Measurements from ENCODE around the gene METTL4.

Gene METTL4

GRCh38 chr18:2515171-2515787, 56.0 kb downstream of the METTL4 start:
- no peak for DNase-seq

- DNase-seq, result no peak
These were observed 57.7 kb downstream of the METTL4 start for GRCh38 chr18:2513616-2514015.

GRCh38 chr18:2512059-2512458, 59.2 kb downstream of the METTL4 start:
- no peak for DNase-seq

GRCh38 chr18:2511451-2511850, 59.9 kb downstream of the METTL4 start:
- no peak for DNase-seq

- DNase-seq, result no peak
These were observed 60.9 kb downstream of the METTL4 start for GRCh38 chr18:2510416-2510815.

GRCh38 chr18:2508678-2509077, 62.6 kb downstream of the METTL4 start:
- DNase-seq, result no peak

GRCh38 chr18:2508155-2508554, 63.1 kb downstream of the METTL4 start:
- DNase-seq, result no peak

GRCh38 chr18:2504642-2505041, 66.7 kb downstream of the METTL4 start:
- DNase-seq, result no peak

- DNase-seq, result no peak
These were observed 68.4 kb downstream of the METTL4 start for GRCh38 chr18:2502880-2503279.

- DNase-seq, result no peak
These were observed 68.9 kb downstream of the METTL4 start for GRCh38 chr18:2502394-2502793.

GRCh38 chr18:2497797-2498196, 73.5 kb downstream of the METTL4 start:
- DNase-seq, result no peak

GRCh38 chr18:2495381-2495780, 75.9 kb downstream of the METTL4 start:
- no peak for DNase-seq

GRCh38 chr18:2494921-2495320, 76.4 kb downstream of the METTL4 start:
- no peak for DNase-seq

All from stimulated activated CD4-positive, alpha-beta T cell treated with anti-CD3 and anti-CD28 coated beads, Interleukin-15, amount 100 ng/mL, for 24 hours (primary cell).